HEK293 (cell line): ENCODE results near the gene GTPBP3.
A peak's percentile ranks its signal among the peaks of the same experiment; 100 is the strongest.

Experiments used
- GLI4 ChIP-seq: fragments of 450-650 bp; formaldehyde crosslinking; IDR thresholded peaks from 2 replicates; pipeline ENCODE4 v1.5.1; 2016; ENCODE audit warnings: missing biosample characterization, missing genetic modification characterization
- GLIS2 ChIP-seq: fragments of 450-650 bp; formaldehyde crosslinking; IDR thresholded peaks from 2 replicates; pipeline ENCODE4 v1.5.1; 2016; ENCODE audit warnings: missing biosample characterization, missing genetic modification characterization
- HOXC10 ChIP-seq: sonication (generic); formaldehyde crosslinking; IDR thresholded peaks from 2 replicates; pipeline ENCODE4 v1.8.1; 2023; ENCODE audit warnings: mild to moderate bottlenecking, missing genetic modification reagents
- KLF1 ChIP-seq: fragments of 450-650 bp; formaldehyde crosslinking; IDR thresholded peaks from 2 replicates; pipeline ENCODE4 v1.5.1; 2016; ENCODE audit warnings: missing biosample characterization, missing genetic modification characterization
- KLF8 ChIP-seq: fragments of 450-650 bp; formaldehyde crosslinking; IDR thresholded peaks from 2 replicates; pipeline ENCODE4 v1.5.1; 2016; ENCODE audit warnings: missing biosample characterization, missing genetic modification characterization
- MYNN ChIP-seq: fragments of 450-650 bp; formaldehyde crosslinking; IDR thresholded peaks from 2 replicates; pipeline ENCODE4 v1.5.1; 2016; ENCODE audit warnings: missing biosample characterization, missing genetic modification characterization, borderline replicate concordance
- SCRT1 ChIP-seq: fragments of 450-650 bp; formaldehyde crosslinking; IDR thresholded peaks from 2 replicates; pipeline ENCODE4 v1.5.1; 2016; ENCODE audit warnings: missing biosample characterization, missing genetic modification characterization, borderline replicate concordance
- SP7 ChIP-seq: fragments of 450-650 bp; formaldehyde crosslinking; IDR thresholded peaks from 2 replicates; pipeline ENCODE4 v1.5.1; 2016; ENCODE audit warnings: missing biosample characterization, missing genetic modification characterization
- TRIM28 ChIP-seq: IDR thresholded peaks from 2 replicates; pipeline ENCODE4 v1.6.1; 2011; ENCODE audit warnings: low read length, control low read depth, borderline replicate concordance
- WT1 ChIP-seq: fragments of 450-650 bp; formaldehyde crosslinking; IDR thresholded peaks from 2 replicates; pipeline ENCODE4 v1.5.1; 2016; ENCODE audit warnings: missing biosample characterization, missing genetic modification characterization
- ZBTB10 ChIP-seq: fragments of 450-650 bp; formaldehyde crosslinking; IDR thresholded peaks from 2 replicates; pipeline ENCODE4 v1.5.1; 2016; ENCODE audit warnings: missing biosample characterization, missing genetic modification characterization
- ZBTB21 ChIP-seq: fragments of 450-650 bp; formaldehyde crosslinking; IDR thresholded peaks from 2 replicates; pipeline ENCODE4 v1.5.1; 2017; ENCODE audit warnings: missing biosample characterization, missing genetic modification characterization
- ZBTB7A ChIP-seq: fragments of 450-650 bp; formaldehyde crosslinking; IDR thresholded peaks from 2 replicates; pipeline ENCODE4 v1.5.1; 2016; ENCODE audit warnings: low read depth, missing biosample characterization, missing genetic modification characterization
- ZEB2 ChIP-seq: fragments of 450-650 bp; formaldehyde crosslinking; IDR thresholded peaks from 2 replicates; pipeline ENCODE4 v1.5.1; 2016; ENCODE audit warnings: missing biosample characterization, missing genetic modification characterization
- ZNF138 ChIP-seq: fragments of 450-650 bp; formaldehyde crosslinking; IDR thresholded peaks from 2 replicates; pipeline ENCODE4 v1.5.1; 2016; ENCODE audit warnings: missing biosample characterization, missing genetic modification characterization, borderline replicate concordance
- ZNF18 ChIP-seq: fragments of 450-650 bp; formaldehyde crosslinking; IDR thresholded peaks from 2 replicates; pipeline ENCODE4 v1.5.1; 2016; ENCODE audit warnings: missing biosample characterization, missing genetic modification characterization
- ZNF248 ChIP-seq: fragments of 450-650 bp; formaldehyde crosslinking; IDR thresholded peaks from 2 replicates; pipeline ENCODE4 v1.5.1; 2017; ENCODE audit warnings: missing biosample characterization, missing genetic modification characterization
- ZNF350 ChIP-seq: fragments of 450-650 bp; formaldehyde crosslinking; IDR thresholded peaks from 2 replicates; pipeline ENCODE4 v1.5.0; 2017; ENCODE audit warnings: missing biosample characterization, mild to moderate bottlenecking, missing genetic modification characterization
- ZNF354C ChIP-seq: fragments of 450-650 bp; formaldehyde crosslinking; IDR thresholded peaks from 2 replicates; pipeline ENCODE4 v1.5.1; 2016; ENCODE audit warnings: missing biosample characterization, missing genetic modification characterization, low read depth, borderline replicate concordance
- ZNF391 ChIP-seq: fragments of 450-650 bp; formaldehyde crosslinking; IDR thresholded peaks from 2 replicates; pipeline ENCODE4 v1.5.1; 2016; ENCODE audit warnings: low read depth, missing biosample characterization, missing genetic modification characterization, borderline replicate concordance
- ZNF394 ChIP-seq: fragments of 450-650 bp; formaldehyde crosslinking; IDR thresholded peaks from 2 replicates; pipeline ENCODE4 v1.5.1; 2016; ENCODE audit warnings: missing biosample characterization, missing genetic modification characterization, mild to moderate bottlenecking, moderate library complexity, borderline replicate concordance
- ZNF433 ChIP-seq: fragments of 450-650 bp; formaldehyde crosslinking; IDR thresholded peaks from 2 replicates; pipeline ENCODE4 v1.5.1; 2016; ENCODE audit warnings: missing biosample characterization, missing genetic modification characterization, low read depth
- ZNF518A ChIP-seq: fragments of 450-650 bp; formaldehyde crosslinking; conservative IDR thresholded peaks from 2 replicates; pipeline ENCODE4 v1.5.1; 2016; ENCODE audit warnings: low read depth, missing biosample characterization, missing genetic modification characterization
- ZNF585B ChIP-seq: fragments of 450-650 bp; formaldehyde crosslinking; IDR thresholded peaks from 2 replicates; pipeline ENCODE4 v1.5.1; 2016; ENCODE audit warnings: missing biosample characterization, missing genetic modification characterization
- ZNF596 ChIP-seq: fragments of 450-650 bp; IDR thresholded peaks from 2 replicates; pipeline ENCODE4 v1.5.0; 2018; ENCODE audit warnings: missing biosample characterization, mild to moderate bottlenecking, missing genetic modification characterization, moderate library complexity
- ZNF629 ChIP-seq: fragments of 450-650 bp; formaldehyde crosslinking; IDR thresholded peaks from 2 replicates; pipeline ENCODE4 v1.5.1; 2017; ENCODE audit warnings: missing biosample characterization, missing genetic modification characterization
- ZNF664 ChIP-seq: fragments of 450-650 bp; formaldehyde crosslinking; IDR thresholded peaks from 2 replicates; pipeline ENCODE4 v1.5.1; 2016; ENCODE audit warnings: missing biosample characterization, missing genetic modification characterization
- ZNF692 ChIP-seq: fragments of 450-650 bp; formaldehyde crosslinking; IDR thresholded peaks from 2 replicates; pipeline ENCODE4 v1.5.1; 2016; ENCODE audit warnings: missing biosample characterization, missing genetic modification characterization
- ZNF707 ChIP-seq: fragments of 450-650 bp; formaldehyde crosslinking; IDR thresholded peaks from 2 replicates; pipeline ENCODE4 v1.5.1; 2016; ENCODE audit warnings: missing biosample characterization, missing genetic modification characterization
- ZSCAN16 ChIP-seq: fragments of 450-650 bp; formaldehyde crosslinking; IDR thresholded peaks from 2 replicates; pipeline ENCODE4 v1.5.1; 2016; ENCODE audit warnings: missing biosample characterization, missing genetic modification characterization

Gene GTPBP3

DNA sequence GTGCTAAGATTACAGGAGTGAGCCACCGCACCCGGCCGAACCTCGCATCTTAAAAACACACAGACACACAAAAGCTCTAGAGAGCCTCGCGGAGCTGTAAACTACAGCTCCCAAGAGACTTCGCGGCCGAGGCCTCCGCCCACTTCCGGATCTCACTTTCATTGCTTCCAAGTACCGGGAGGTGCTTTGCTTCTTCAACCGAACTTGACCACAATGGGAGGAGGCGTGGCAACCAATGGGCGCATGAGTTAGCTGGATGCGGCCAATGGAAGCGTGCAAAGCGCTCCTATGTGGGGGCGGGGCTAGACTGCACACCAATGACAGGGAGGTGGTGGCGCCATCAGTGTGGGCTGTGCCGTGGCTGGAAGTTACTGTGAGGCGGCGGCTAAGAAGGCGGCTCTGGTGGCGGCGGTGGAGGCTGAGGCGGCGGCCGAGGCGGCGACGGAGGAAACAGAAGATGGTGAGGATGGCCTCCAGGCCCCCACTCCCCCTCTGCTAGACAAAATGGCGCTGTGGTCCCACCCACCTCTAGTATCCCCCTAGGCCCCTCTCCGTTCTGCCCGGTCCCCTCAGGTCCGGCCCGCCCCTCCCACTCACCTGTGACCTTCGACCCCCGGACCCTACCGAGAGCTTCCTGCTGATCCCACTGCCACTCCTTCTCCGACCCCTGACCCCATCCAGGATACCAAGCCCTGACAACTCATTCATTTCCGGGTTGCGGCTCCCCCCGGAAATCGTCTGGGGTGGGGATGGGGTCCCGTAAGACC, 28.0 kb upstream of the GTPBP3 start, which contains the start of gene DDA1 (continued):
- no peak for TF ChIP-seq ZNF350 (tag by site-specific recombination)
- TF ChIP-seq ZNF391 (tag by site-specific recombination) = no peak; the same call in 1 of the 2 replicates
- no peak for TF ChIP-seq ZNF707 (tag by site-specific recombination)
- TF ChIP-seq ZNF138 = no peak
- TF ChIP-seq SP7 (tag by site-specific recombination) = peak; percentile 63; the same call in 1 of the 2 replicates
- TF ChIP-seq WT1 = 0 out of 2 replicates have a peak, but pooled peaks have one; percentile 10
- peak; percentile 72 for TF ChIP-seq GLIS2
- TF ChIP-seq MYNN (tag by site-specific recombination) = no peak
- TF ChIP-seq ZBTB7A (tag by site-specific recombination) = peak; percentile 93
- TF ChIP-seq ZSCAN16 (tag by site-specific recombination) = no peak
- TF ChIP-seq GLI4 (tag by site-specific recombination) = no peak
- TF ChIP-seq ZNF664 (tag by site-specific recombination) = no peak
- no peak for TF ChIP-seq ZNF585B (tag by site-specific recombination)
- 0 out of 2 replicates have a peak, but pooled peaks have one; percentile 93 for TF ChIP-seq HOXC10 (CRISPR knock-in tag)
- peak; percentile 17; the same call in 1 of the 2 replicates for TF ChIP-seq ZNF18 (tag by site-specific recombination)
- TF ChIP-seq ZNF433 (tag by site-specific recombination) = no peak
- TF ChIP-seq ZBTB10 (tag by site-specific recombination) = peak; percentile 78
- 0 out of 2 replicates have a peak, but pooled peaks have one; percentile 10 for TF ChIP-seq SCRT1 (tag by site-specific recombination)
- TF ChIP-seq ZNF394 (tag by site-specific recombination) = peak; percentile 54; the same call in 1 of the 2 replicates
- no peak for TF ChIP-seq ZNF596
- peak; percentile 93 for TF ChIP-seq KLF8 (tag by site-specific recombination)
- peak; percentile 74 for TF ChIP-seq ZNF518A (tag by site-specific recombination)
- TF ChIP-seq TRIM28 = peak; percentile 56; the same call in 1 of the 2 replicates
- TF ChIP-seq ZEB2 (tag by site-specific recombination) = peak; percentile 70; the same call in 1 of the 2 replicates
- TF ChIP-seq KLF1 = peak; percentile 66; the same call in 1 of the 2 replicates
- TF ChIP-seq ZNF692 (tag by site-specific recombination) = peak; percentile 64
- peak; percentile 34; the same call in 1 of the 2 replicates for TF ChIP-seq ZBTB21
- no peak for TF ChIP-seq ZNF354C (tag by site-specific recombination)
- TF ChIP-seq ZNF629 (tag by site-specific recombination) = peak; percentile 57; the same call in 1 of the 2 replicates
- no peak for TF ChIP-seq ZNF248 (tag by site-specific recombination)
